NCI-H146 (cell line): ENCODE data around the gene AGO4.
"Not testable (repeated sequence)": the region's sequence is repeated elsewhere in the genome, so short reads cannot be mapped to it uniquely, and the experiment has no call there.

ENCODE experiments used
- DNase-seq: peaks from one replicate; lab custom pipeline; 2025; lab: John Stamatoyannopoulos, UW

Gene AGO4

DNA sequence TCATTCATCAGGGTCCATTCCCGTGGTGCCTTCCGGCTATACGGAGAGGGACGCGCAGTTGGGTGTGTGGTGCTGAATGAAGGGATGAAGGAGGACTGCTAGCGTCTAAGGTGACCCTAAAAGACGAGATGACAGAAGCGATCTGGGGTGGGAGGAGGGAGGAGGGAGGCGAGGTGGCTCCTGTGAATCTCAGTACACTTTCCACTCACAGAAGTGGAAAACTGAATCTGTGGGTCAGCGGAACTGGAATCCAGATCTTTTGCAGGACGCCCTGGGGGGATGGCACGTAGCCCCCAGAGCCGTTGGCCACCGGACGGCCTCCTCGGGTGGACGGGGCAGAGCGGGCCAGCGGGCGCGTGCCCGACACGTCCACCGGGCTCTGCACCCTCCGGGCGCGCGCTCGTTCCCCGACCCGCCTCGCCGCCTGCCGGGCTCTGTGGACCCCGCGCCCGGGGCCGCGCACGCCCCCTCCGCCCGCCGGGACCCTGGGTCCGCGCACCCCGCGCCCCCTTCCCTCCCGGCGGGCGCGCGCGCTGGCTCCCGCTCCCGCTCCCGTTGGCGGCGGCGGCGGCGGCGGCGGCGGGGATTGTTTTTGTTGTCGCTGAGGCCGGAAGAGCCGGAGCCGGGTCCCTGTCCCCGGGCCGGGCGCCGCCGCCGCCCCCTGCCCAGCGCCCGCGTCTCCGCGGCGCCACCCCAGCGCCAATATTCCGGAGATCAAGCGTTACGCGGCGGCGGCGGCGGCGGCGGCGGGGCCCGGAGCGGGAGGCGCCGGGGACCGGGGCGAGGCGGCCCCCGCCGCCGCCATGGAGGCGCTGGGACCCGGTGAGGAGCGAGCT is at the start of gene AGO4:
TSS of gene AGO4 (plus strand) at position 403 of the 836 bp plus-strand sequence. CDS start at position 804, 401 bp downstream.
- peak; percentile 66 for DNase-seq

DNA sequence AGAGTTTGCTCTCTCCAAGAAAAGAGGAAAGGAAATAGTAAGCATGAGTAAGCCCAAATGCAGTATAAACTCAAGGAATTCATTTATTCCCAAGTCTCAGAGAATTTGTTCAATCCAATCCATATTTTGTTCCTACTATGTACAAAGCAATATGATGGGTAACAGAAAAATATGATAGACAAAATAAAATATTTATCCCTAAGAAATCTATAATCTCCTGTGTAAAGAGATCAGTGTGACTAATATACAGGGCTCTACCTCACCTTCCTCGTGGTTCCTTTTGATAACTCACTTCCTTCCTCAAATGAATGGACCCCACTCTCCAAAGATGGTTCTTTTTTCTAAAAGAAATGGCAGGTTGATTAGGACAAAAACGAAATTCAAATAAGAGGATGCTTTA is 45.7 kb upstream of the AGO4 start:
- DNase-seq: no peak

DNA sequence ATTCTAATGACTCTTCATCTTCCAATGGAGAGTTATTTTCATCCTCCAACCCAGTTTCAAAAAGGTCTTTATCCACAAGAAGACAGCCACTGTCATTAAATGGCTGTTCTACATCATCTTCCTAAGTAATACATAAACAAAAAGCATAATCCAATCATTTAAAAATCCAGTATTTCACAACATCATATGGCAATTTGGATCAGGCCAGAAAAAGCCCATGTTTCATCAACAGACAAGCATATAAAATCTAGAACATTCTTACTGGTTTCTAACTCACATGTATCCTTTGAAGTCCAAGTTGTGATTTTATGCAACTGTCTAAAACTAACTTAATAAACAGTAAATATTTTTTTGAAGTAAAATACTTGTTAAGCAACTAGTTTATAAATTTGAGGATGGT is 44.6 kb upstream of the AGO4 start:
- no peak for DNase-seq

DNA sequence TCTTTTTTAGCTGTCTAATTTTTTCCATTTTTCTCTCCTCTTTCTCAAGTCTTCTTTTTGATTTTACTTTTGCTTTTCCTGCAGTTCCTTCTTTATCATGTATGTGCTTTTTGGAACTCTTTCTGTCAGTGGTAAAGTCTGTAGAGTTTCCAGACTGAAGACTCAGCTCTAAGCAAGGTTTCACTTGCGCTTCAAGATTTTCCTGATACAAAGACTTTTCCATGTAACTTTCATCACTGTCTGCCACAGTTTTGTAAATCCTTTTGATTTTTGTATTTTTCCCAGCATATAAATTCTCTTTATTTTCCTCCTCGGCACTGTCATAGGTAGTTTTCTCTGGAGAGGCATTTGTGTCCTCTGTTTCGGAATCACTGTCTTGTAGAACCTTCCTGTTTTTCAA is 43.5 kb upstream of the AGO4 start:
- no peak for DNase-seq

DNA sequence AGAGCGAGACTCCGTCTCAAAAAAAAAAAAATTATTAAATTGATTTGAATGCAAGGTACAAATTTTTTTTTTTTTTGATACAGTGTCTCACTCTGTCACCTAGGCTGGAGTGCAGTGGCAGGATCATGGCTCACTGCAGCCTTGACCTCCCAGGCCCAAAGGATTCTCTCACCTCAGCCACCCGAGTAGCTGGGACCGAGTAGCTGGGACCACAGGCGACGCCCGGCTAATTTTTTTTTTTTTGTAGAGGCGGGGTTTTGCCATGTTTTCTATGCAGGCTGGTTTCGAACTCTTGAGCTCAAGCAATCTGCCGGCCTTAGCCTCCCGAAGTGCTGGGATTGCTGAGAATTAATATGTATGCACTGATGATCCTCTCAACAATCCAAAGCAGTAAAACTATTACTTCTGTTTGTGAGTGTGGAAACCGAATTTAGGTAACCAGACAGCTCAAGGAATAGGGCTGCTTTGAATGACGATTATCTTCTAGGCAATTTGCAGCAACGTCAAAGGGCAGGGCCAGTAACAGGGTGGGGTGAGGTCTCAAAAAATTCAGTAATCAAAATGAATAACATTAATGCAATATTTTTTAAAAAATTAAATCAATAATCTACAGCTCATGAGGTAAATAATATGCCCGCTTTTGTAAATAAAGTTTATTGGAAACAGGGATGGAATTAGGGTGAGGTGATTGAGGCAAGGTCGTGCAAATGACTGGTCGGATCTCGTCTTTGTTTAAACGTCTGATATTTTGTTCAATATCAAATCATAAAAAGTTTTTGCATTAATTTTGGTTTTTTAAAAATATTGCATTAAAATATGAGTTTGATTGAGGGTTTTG is 39.2 kb upstream of the AGO4 start:
- no peak for DNase-seq

DNA sequence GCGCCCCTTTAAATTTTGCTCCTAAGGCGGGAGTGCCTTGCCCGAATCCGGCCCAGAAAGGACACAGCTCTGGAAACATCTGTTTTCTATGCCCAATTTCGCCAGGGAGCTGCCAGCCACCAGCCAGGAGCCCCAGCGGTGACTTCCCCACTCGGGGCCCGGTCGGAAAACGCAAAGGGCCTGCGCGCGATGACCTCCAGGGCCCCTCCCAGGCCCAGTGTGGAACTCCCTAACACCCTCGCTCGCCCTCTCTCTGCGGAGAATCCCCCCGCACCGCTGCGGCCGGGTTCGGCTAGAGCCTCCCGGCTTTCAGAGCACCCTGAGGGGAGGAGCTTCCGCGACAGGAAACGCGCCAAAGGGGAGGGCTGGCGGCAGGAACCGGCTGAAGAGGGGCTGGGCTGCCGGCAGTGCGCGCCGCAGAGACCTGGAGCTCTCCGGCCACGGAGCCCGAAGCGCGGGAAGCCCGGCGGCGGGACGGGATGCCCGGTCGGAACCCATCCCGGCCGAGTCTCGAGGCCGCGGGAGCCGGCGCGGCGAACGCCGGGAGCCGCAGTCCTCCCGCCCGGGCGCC is 38.5 kb upstream of the AGO4 start:
- peak; percentile 89 for DNase-seq

DNA sequence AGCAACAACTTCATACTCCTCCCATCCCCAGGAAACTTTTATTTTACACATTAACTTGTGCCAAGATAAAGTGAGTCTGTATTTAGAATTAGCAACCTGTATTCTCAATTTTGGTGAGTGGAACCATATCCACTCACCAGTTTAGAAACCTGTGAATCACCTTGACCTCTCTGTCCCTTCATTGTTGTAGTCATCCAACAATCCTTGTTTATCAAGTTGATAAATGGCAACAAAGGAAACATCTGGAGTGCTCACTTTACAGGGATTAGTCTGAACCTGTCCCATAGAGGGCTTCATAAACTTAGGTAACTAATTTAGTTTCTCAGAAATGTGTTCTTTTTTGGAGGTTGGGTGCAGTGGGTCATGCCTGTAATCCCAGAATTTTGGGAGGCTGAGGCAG is 34.1 kb upstream of the AGO4 start:
- DNase-seq: no peak

DNA sequence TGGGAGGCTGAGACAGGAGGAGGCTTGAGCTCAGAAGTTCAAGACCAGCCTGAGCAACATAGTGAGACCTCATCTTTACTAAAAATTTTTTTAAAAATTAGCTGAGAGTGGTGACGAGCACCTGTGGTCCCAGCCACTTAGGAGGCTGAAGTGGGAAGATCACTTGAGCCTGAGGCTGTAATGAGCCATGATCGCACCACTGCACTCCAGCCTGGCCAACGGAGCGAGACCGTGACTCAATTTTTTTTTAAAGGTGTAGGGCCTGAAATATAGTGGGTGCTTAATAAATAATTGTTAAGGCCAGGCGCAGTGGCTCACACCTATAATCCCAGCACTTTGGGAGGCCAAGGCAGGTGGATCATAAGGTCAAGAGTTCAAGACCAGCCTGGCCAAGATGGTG is 31.6 kb upstream of the AGO4 start:
- DNase-seq: not testable (repeated sequence)

DNA sequence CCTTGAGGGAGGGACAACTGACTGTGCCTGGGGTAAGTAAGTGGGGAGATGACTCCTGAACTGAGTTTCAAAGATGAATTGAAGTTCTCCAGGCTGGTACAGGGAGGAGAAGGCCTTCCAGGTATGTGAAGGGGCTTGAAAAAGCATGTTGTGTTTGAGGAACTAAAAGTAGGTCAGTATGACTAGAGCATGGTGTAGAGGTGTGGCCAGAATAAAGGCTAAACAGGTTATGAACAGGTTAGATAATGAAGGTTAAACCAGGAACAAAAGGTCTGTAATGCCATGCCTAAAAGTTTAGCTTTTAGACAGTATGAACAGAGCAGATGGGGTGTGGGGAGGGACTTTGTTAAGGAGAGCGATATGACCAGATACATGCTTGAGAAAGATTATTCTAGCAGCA is 30.7 kb upstream of the AGO4 start:
- DNase-seq: no peak

DNA sequence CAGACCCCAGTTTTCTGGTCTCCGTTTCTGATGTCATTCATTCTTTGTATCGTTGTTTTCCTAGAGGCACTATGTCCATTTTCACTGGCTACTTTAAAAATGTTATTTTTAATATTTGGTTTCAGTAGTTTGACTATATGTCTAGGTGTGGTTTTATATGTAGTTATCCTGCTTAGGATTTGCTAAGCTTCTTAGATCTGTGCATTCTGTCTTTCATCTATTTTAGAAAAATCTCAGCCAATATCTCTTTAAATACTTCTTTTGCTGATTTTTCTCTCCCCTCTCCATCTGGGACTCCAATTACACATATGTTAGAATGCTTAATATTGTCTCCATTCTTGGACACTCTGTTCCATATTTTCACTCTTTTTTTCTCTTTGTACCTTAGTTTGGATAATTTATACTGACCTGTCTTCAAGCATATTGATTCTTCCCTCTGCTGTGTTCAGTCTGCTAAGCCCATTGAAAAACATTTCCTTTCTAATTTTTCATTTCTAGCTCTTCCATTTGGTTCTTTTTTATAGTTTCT is 24.7 kb upstream of the AGO4 start:
- no peak for DNase-seq

DNA sequence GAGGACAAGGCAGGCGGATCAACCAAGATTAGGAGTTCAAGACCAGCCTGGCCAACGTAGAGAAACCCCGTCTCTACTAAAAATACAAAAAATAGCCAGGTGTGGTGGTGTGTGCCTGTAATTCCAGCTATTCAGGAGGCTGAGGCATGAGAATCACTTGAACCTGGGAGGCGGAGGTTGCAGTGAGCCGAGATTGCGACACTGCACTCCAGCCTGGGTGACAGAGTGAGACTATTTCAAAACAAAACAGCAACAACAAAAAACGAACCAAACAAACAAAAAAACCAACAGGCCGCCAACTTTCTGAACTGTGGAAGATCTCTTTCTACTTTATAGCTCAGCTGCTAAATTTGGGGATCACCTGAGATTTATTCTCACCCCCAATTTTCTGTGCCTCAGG is 23.5 kb upstream of the AGO4 start:
- DNase-seq: not testable (repeated sequence)

DNA sequence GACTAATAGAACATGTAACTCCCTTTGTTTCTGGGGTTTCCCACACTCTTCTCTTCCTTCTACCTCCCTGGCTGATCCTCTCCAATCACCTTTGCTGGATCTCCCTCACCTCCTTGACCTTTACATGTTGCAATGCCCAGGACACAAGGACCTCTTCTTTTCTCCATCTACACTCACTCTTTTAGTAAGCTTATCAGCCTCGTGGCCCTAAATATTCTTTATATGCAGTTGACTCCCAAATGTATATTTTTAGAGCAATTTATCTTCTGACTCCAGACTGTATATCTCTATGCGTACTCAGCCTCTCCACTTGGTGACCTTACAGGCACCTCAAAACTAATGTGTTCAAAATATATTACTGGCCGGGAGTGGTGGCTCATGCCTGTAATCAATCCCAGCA is 19.7 kb upstream of the AGO4 start:
- no peak for DNase-seq

DNA sequence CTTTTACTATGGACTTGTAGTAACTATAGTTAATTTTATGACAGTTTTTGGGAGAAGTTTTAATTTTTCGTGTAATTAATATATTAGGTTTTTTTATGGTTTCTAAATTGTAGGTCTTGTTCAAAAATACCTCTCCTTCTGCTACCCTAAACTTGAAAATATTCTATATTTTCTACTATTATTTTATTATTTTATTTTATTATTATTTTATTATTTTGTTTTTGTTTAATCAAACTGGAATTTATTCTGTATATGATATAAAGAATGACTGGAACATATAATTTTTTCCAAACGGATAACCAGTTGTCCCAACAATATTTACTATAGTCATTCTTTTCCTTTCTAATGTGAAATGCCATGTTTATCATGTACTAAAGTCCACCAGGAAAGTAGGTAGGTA is 17.1 kb upstream of the AGO4 start:
- DNase-seq: no peak

DNA sequence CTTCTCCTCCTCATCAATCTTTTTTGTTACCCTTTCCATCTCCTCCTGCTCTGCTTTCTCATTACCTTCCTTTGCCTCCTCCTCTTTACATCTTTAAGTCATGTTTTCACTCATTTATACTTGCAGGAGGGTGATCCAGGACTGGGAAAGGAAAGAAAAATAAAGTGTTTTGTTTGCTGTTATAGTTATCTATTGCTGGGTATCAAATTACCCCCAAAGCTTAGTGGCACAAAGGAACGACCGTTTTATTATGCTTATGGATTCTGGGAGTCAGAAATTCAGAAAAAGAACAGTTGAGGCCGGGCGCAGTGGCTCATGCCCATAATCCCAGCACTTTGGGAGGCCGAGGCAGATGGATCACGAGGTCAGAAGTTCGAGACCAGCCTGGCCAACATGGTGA is 12.5 kb upstream of the AGO4 start:
- DNase-seq: no peak

DNA sequence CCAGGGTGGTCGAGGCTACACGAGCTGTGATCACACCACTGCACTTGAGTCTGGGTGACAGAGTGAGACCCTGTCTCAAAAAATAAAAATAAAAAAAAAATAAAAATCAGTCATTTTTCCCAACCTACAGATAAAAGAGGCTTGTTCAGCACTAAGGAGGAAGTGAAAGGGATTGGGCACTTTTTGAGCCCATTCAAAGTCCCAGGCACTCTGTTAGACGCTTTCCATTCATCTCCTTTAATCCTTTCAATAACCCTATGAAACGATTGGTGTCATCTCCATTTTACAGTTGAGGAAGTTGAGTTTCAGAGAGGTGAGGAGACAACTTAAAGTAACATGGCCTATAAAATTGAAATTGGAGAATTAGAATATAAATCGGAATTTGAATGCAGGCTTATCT is 10.4 kb upstream of the AGO4 start:
- no peak for DNase-seq

DNA sequence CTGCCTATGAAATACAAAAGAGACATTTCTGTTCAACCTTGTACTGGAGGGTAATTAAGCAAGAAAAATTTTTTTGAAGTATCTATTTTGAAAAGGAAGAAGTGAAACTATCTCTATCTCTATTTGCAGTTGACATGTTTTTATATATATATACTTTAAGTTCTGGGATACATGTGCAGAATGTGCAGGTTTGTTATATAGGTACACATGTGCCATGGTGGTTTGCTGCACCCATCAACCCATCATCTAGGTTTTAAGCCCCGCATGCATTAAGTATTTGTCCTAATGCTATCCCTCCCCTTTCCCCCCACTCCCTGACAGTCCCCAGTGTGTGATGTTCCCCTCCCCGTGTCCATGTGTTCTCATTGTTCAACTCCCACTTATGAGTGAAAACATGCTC is 9.8 kb upstream of the AGO4 start:
- not testable (repeated sequence) for DNase-seq

DNA sequence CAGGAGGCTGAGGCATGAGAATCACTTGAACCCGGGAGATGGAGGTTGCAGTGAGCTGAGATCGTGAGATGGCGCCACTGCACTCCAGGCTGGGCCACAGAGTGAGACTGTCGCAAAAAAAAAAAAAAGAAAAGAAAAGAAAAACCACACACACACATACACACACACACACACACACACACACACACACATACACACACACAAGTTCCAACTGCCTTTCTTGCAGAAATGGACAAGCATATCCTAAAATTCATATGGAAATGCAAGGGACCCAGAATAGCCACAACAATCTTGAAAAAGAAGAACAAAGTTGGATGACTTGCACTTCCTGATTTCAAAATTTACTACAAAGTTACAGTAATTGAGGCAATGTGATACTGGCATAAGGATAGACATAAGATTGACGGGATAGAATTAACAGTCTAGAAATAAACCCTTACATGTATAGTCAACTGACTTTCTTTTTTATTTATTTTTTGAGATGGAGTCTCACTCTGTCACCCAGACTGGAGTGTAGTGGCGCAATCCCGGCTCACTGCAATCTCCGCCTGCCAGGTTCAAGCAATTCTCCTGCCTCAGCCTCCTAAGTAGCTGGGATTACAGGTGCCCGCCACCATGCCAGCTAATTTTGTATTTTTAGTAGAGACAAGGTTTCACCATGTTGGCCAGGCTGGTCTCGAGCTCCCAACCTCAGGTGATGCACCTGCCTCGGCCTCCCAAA is 7.5 kb upstream of the AGO4 start:
- not testable (repeated sequence) for DNase-seq

DNA sequence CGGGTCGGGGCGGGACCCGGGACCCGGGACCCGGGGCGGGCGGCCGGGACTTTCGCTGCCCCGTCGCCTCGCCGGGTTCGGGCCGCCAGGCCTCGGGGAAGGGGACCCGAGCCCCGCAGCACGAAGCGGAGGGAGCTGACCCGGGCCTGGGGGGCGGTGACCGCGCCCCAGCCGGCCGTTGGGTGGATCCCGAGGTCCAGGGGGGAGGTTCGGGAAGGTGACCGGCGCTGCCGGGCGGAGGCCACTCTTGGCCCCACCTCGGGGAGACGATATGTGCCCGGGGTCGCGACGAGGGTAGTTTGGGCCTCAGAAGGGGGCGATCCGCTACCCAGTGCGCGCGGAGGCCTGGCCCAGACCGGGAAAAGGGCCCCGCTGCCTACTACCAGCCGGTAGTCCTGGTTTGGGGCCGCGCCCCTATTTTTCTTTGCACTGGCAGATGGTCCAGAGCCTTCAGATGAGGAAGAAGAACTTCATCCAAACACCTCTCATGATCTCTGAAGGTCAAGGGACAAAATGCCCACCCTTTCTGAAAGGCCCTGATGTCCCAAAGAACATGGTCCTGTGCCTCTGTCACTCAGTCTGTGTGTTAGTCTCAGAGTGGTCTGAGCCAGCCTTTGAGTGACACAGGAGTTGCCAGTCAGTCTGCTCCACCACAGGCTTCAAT is 766 bp downstream of the AGO4 start:
- no peak for DNase-seq

DNA sequence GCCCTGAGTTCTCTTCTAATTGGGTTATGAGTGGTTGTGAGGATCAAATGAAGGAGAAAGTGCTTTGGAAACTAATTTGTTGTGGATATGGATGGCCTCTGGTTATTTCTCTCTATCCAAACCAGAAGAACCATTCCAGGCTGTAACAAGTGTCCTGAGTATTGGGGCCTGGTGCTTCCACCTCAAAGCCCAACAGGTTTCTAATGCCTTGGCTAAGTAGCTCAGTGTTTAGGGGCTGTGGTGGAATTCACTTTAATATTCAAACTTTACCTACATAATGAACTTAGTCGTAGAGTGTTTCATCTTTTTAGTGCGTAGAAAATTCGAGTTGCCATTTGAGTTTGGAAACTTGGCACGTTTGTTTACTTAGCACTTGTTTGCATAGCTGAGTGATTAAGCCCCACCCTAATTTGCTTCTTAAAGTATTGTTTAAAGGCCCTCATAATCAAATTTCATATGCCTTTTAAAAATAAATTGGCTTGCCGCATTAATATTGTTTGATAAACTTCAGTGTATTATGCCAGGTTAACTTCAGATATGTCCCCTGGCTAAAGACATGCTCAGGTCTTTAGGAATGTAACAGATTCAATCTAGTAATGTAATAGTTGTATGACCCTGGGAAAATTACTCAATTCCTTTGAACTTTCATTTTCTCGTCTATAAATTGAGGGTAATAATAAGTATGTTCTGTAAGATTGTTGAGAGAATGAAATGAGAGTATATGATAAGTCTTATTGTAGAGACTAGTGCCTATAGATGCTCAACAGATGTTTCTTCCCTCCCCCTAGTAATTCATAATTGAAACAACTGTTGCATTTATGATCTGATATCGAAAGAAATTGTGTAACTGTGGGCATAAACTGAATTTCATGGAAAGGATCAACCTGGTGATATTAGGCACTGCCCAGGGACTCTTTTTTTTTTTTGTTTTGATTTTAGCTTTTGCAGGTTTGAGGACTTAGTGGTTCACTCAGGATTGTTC is 1.6 kb downstream of the AGO4 start:
- DNase-seq: no peak
